Activated CD8-positive, alpha-beta T cell treated with anti-CD3 and anti-CD28 coated beads for 36 hours (primary cell): Measurements from ENCODE around the gene ZFYVE28. TPM values are rescaled to one million over a fixed set of nuclear protein-coding genes. Genes with fewer than 3 reads are reported as not detected.
"Not testable (repeated sequence)": the region's sequence is repeated elsewhere in the genome, so short reads cannot be mapped to it uniquely, and the experiment has no call there.

Experiments
- ATAC-seq: fragments of 200-7000 bp; cut with Tn5 transposase; one replicate; pipeline ENCODE4 v1.10.0; 2021; ENCODE audit warnings: mild to moderate bottlenecking, moderate library complexity
- CTCF ChIA-PET: fragments of 350-600 bp; sonication (Branson Sonifier 250); formaldehyde crosslinking; loops from one replicate; lab custom pipeline; 2021; ENCODE audit warnings: antibody characterized with exemption; lab: Charles Lee
- POLR2A ChIA-PET: fragments of 350-600 bp; sonication (Branson Sonifier 250); formaldehyde crosslinking; loops from one replicate; lab custom pipeline; 2021; ENCODE audit warnings: antibody characterized with exemption; lab: Charles Lee
- DNase-seq: peaks from one replicate; pipeline ENCODE4 v3.0.0-alpha.2; 2020
- H3K27ac Mint-ChIP-seq: one replicate; pipeline ENCODE4 v1.8.0; 2021; ENCODE audit warnings: mild to moderate bottlenecking, mixed read lengths
- H3K27me3 Mint-ChIP-seq: one replicate; pipeline ENCODE4 v1.8.0; 2021; ENCODE audit warnings: mixed read lengths
- H3K36me3 Mint-ChIP-seq: one replicate; pipeline ENCODE4 v1.8.0; 2021; ENCODE audit warnings: low read depth, mixed read lengths
- H3K4me1 Mint-ChIP-seq: one replicate; pipeline ENCODE4 v1.8.0; 2021; ENCODE audit warnings: low read depth, mixed read lengths
- H3K4me3 Mint-ChIP-seq: one replicate; pipeline ENCODE4 v1.8.0; 2021; ENCODE audit warnings: mild to moderate bottlenecking, moderate library complexity, mixed read lengths
- H3K9me3 Mint-ChIP-seq: one replicate; pipeline ENCODE4 v1.8.0; 2021; ENCODE audit warnings: mixed read lengths
- CTCF ChIP-seq: fragments of 200-600 bp; IDR thresholded peaks from one replicate; pipeline ENCODE4 v1.8.0; 2022; ENCODE audit warnings: antibody characterized with exemption, mild to moderate bottlenecking
- intact Hi-C: fragments of 100-400 bp; cut with micrococcal nuclease; formaldehyde crosslinking; loops from one replicate; pipeline ENCODE4 v1.10.0; 2022
- total RNA-seq, 2 experiments: library from RNA; stranded (reverse); gene quantifications; one replicate each; pipeline ENCODE4 v1.2.3, GENCODE V29; 2021

The ZFYVE28 gene
- total RNA-seq, 2 experiments from 2014 or later = 4.9 to 7.0 TPM

DNA sequence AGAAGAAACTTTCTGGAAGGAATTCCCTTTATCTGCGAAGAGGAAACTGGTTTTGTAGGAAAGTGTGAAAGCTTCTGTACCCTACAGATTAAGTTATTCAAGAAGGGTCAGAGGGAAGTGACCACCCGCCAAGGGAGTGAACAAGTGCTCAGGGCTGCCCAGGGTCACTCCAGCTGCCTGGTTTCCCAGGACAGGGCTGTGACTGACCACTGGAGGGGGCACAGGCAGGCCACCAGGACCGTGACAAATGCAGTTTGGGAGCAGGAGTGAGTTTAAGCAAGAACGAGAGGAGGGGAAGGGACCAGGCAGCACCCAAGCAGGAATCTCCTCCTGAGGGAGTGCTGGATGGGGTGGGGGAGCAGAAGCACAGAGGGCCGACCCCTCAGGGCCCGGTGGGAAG lies 34.2 kb downstream of the ZFYVE28 start:
- Mint-ChIP-seq H3K4me3 (no peak overlapping the region), H3K27me3 (no peaks in the 10 kb centered on the region), H3K4me1 (peaks cover 10% of the 10 kb centered on the region), H3K27ac (no peak overlapping the region), H3K9me3 (no peaks in the 10 kb centered on the region), H3K36me3 (no peaks in the 10 kb centered on the region)
- DNase-seq = no peak
- ATAC-seq = no peak
- ChIA-PET POLR2A (interaction anchor here (0.6 kb wide), 1 partner anchor 263 kb away, joined by 3 read pairs; no protein-coding TSS in a partner anchor), CTCF (no interaction called here)
- intact Hi-C loops = no loop called here
- no peak for TF ChIP-seq CTCF

DNA sequence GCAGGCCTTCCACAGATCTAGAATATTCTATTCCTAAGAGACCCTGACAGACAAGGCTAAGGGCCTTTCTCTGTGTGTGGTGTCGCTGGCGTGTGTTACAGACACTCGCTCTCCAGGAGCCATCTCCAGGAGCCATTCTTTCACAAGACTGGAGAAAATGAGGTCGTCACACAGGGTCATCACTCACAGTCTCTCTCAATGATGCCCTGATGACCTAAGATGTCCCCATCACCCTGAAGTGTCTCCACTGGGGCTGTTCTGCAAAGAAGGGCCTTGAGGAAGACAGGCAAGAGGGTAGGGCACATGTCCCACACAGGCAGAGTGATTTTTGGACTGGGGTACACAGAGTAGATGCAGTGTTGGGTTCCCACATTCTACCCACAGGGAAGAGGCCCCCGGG lies 34.7 kb downstream of the ZFYVE28 start:
- Mint-ChIP-seq H3K4me3 (no peak overlapping the region), H3K27ac (no peak overlapping the region), H3K27me3 (no peaks in the 10 kb centered on the region), H3K36me3 (no peaks in the 10 kb centered on the region), H3K4me1 (peaks cover 10% of the 10 kb centered on the region), H3K9me3 (no peaks in the 10 kb centered on the region)
- ATAC-seq = no peak
- no peak for TF ChIP-seq CTCF
- POLR2A ChIA-PET = no interaction called here
- intact Hi-C loops = no loop called here
- CTCF ChIA-PET = no interaction called here
- DNase-seq = no peak

DNA sequence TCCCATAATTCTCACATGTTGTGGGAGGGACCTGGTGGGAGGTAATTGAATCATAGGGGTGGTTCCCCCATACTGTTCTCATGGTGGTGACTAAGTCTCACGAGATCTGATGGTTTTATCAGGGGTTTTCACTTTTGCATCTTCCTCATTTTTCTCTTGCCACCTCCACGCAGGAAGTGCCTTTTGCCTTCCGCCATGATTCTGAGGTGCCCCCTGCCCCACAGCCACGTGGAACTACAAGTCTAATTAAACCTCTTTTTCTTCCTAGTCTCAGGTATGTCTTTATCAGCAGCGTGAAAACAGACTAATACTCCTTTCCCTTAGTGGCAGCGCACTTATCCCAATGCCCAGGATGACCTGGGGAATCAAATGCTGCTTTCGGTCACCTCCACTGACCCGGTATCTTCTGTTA lies 35.2 kb downstream of the ZFYVE28 start:
- H3K9me3 Mint-ChIP-seq, intact Hi-C loops, H3K36me3 Mint-ChIP-seq, POLR2A ChIA-PET, H3K4me3 Mint-ChIP-seq, H3K27me3 Mint-ChIP-seq, H3K27ac Mint-ChIP-seq, CTCF ChIA-PET: not testable (repeated sequence)
- ATAC-seq (peak; percentile 24), DNase-seq (peak; percentile 30)
- H3K4me1 Mint-ChIP-seq = peaks cover 10% of the 10 kb centered on the region

DNA sequence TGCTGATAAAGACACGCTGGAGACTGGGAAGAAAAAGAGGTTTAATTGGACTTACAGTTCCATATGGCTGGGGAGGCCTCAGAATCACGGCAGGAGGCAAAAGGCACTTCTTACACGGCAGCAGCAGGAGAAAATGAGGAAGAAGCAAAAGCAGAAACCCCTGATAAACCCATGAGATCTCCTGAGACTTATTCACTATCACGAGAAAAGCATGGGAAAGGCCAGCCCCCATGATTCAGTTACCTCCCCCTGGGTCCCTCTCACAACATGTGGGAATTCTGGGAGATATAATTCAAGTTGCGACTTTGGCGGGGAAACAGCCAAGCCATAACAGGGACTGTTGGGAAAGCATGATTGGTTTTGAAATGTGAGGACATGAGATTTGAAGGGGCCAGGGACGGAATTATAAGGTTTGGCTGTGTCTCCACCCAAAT lies 35.7 kb downstream of the ZFYVE28 start:
- not testable (repeated sequence) for H3K27ac Mint-ChIP-seq, H3K9me3 Mint-ChIP-seq
- peaks cover 10% of the 10 kb centered on the region for H3K4me1 Mint-ChIP-seq

DNA sequence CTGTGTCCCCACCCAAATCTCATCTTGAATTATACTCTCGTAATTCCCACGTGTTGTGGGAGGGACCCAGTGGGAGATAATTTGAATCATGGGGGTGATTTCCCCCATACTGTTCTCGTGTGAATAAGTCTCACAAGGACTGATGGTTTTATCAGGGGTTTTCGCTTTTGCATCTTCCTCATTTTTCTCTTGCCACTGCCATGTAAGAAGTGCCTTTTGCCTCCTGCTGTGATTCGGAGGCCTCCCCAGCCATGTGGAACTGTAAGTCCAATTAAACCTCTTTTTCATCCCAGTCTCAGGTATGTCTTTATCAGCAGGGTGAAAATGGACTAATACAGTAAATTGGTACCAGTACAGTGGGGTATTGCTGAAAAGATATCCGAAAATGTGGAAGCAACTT lies 37.9 kb downstream of the ZFYVE28 start:
- peaks cover 10% of the 10 kb centered on the region for H3K4me1 Mint-ChIP-seq
- H3K36me3 Mint-ChIP-seq, ATAC-seq, H3K9me3 Mint-ChIP-seq, POLR2A ChIA-PET, CTCF ChIA-PET, H3K27ac Mint-ChIP-seq, DNase-seq, H3K4me3 Mint-ChIP-seq, H3K27me3 Mint-ChIP-seq, intact Hi-C loops: not testable (repeated sequence)

More for the DNA sequence above, 35.7 kb downstream of the ZFYVE28 start:
- H3K36me3 Mint-ChIP-seq, DNase-seq, CTCF ChIA-PET, H3K4me3 Mint-ChIP-seq, ATAC-seq, POLR2A ChIA-PET, intact Hi-C loops, H3K27me3 Mint-ChIP-seq: not testable (repeated sequence)

GRCh38 chr4:2378898-2379297 lies 39.5 kb downstream of the ZFYVE28 start:
- ATAC-seq (no peak), DNase-seq (no peak)
- no peak for TF ChIP-seq CTCF
- ChIA-PET CTCF (no interaction called here), POLR2A (no interaction called here)
- Mint-ChIP-seq H3K9me3 (no peaks in the 10 kb centered on the region), H3K4me3 (no peak overlapping the region), H3K27ac (no peak overlapping the region), H3K36me3 (no peaks in the 10 kb centered on the region), H3K4me1 (peaks cover 10% of the 10 kb centered on the region), H3K27me3 (no peaks in the 10 kb centered on the region)
- intact Hi-C loops = no loop called here
